VCaP (cell line): ENCODE measurements around the gene IGDCC3.

ENCODE experiments used
- H3K27ac ChIP-seq: fragments of 450-650 bp; 2 replicates; pipeline ENCODE4 v1.5.1; 2017
- TF ChIP-seq, protein P1 (sequence below): fragments of 450-650 bp; conservative IDR thresholded peaks from 2 replicates; pipeline ENCODE4 v1.5.1; 2017; ENCODE audit warnings: mild to moderate bottlenecking, moderate library complexity

IGDCC3 gene

DNA sequence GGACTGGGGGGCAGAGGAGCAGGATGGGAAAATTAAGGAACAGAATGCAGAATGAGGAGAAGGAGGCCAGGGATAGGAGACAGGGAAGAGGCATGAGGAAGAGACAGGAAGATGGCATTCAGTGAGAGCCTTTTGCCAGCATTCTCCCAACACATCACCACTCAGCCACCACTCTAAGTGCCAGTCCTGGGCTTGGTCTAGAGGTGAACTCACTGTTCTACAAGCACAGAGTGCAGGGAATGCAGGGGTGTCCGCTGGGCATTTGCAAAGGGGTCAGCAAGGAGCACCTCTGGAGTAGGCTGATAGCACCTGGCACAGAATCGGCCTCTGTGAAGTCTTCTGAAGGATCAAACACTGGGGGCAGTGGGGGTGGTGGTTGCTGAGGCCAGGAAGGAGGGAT, 14.6 kb upstream of the IGDCC3 start:
- no peak overlapping the region for H3K27ac ChIP-seq
- TF ChIP-seq, protein P1, sequence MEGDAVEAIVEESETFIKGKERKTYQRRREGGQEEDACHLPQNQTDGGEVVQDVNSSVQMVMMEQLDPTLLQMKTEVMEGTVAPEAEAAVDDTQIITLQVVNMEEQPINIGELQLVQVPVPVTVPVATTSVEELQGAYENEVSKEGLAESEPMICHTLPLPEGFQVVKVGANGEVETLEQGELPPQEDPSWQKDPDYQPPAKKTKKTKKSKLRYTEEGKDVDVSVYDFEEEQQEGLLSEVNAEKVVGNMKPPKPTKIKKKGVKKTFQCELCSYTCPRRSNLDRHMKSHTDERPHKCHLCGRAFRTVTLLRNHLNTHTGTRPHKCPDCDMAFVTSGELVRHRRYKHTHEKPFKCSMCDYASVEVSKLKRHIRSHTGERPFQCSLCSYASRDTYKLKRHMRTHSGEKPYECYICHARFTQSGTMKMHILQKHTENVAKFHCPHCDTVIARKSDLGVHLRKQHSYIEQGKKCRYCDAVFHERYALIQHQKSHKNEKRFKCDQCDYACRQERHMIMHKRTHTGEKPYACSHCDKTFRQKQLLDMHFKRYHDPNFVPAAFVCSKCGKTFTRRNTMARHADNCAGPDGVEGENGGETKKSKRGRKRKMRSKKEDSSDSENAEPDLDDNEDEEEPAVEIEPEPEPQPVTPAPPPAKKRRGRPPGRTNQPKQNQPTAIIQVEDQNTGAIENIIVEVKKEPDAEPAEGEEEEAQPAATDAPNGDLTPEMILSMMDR = no peak

DNA sequence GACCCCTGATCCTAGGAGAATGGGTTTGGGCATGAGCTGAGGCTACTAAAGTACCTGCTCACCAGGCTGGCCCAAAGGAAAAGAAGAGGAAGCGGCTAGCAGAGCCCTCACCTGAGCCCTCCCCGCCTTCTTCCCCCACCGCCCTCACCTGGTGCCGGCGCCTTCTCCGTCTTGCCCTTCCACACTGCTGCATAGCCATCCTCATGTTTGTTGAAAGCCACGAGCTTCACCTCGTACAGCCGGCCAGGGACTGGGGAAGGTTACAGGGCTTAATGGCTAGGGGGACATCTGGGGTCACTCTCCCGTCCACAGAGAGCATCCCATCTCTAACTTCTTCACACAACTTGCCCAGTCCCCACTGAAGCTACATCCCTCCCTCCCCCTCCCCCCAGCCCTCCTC, 13.9 kb upstream of the IGDCC3 start:
- TF ChIP-seq, protein P1 = no peak
- H3K27ac ChIP-seq = no peak overlapping the region

DNA sequence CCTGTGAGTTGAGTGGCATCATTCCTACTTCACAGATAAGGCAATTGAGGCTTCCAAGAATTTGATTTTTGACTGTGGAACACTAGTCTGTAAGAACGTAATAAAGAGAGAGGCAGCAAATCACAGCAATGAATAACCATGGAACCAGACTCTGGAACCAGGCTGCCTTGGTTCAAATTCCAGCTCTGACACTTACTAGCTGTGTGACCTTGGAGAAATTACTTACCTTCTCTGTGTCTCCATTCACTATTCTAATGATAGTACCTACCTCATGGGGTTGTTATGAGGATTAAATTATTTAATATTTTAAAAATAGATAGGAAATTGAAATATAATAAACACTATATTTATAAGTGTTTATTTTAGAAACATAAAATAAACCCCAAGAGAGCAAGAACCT, 12.6 kb upstream of the IGDCC3 start:
- TF ChIP-seq, protein P1 = no peak

DNA sequence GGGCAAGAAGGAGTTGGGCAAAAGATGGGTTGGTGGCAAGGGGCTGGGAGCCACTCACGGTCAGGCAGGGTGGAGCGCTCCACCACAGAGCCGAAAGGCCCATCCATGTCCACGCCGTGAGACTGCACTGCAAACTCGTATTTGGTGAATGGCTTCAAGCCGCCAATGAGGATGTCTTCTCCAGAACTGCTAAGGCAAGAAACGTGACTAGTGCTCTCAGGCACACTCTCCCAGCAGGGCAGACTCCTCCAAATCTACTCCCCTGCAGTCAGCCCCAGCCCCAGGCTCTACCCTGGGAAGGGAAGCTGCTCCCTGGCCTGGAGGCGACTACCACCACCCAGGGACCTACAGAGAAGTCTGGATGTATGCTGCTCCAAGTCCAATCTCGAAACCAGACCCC, 11.4 kb upstream of the IGDCC3 start:
- H3K27ac ChIP-seq = no peak overlapping the region
- TF ChIP-seq, protein P1 = no peak

More for the DNA sequence above, 12.6 kb upstream of the IGDCC3 start:
- H3K27ac ChIP-seq = no peak overlapping the region

DNA sequence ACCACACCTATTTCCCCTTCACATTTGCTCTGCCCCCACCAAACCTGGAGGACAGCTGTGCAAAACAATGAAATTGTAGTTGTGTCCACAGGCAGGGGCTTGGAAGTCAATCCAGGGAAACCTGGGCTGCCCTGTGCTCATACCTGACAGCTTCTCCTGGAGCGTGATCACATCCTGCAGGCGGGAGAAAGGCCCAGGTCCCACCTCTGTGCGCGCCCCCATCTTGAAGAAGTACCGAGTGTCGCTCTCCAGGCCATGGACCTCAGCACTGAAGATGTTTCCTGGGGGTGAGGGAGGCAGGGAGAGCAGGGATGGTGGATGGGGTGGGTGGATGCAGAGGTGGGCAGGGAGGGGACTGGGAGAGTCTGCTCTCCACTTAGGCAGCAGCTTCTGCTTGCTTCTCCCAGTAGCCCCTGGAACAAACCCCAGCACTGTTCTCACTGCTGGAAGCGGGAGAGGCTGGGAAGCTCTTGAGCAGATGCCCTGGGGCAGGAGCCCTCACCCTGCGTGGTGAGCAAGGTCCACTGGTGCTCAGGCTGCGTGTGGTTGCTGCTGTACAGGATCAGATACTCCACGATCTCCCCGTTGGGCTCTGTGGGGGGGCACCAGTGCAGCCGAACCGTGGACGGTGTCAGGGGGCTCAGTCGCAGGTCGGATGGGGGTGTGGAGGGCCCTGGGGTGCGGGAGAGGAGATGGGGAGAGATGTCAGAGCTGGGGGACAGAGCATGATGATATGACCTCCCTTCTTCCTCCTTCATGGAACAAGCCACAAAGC, 10.7 kb upstream of the IGDCC3 start:
- TF ChIP-seq, protein P1 = no peak
- no peak overlapping the region for H3K27ac ChIP-seq

DNA sequence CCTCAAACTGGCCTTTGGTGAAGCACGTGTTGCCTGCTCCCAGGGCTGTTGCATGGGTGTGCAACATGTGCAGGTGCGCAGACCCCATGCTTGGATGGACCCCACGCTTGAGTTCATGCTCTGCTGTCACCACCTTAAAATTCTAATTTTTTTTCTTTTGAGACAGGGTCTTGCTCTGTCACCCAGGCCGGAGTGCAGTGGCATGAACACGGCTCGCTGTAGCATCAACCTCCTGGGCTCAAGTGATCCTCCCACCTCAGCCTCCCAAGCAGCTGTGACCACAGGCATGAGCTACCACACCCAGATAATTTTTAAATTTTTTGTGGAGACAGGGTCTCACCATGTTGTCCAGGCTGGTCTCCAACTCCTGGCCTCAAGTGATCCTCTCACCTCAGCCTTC, 9.1 kb upstream of the IGDCC3 start:
- no peak overlapping the region for H3K27ac ChIP-seq
- TF ChIP-seq, protein P1 = no peak

DNA sequence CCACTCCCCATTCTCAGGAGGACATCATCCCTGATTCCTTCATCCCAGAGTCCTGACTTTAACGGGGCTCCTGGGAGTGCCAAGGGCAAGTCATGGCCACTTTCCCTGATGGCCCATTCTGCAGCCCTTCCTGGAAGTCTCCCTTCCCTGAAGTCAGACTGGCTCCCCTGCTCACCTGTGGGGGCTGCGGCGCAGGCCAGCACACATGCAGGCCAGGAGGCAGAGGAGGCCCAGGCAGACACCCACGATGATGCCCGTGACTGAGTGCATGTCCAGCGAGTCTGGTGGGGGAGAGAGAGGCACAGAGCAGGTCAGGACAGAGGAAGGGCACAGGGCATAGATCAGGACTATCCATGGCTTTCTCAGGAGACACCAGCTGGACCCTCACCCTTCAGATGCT, 8.6 kb upstream of the IGDCC3 start:
- TF ChIP-seq, protein P1 = no peak
- no peak overlapping the region for H3K27ac ChIP-seq
